Mesenteric fat pad (tissue), 1 donor: Measurements from ENCODE around the gene DUS3L. TPM values are rescaled to one million over a fixed set of nuclear protein-coding genes. Genes with fewer than 3 reads are reported as not detected.
"Not testable (repeated sequence)": the region's sequence is repeated elsewhere in the genome, so short reads cannot be mapped to it uniquely, and the experiment has no call there.

ENCODE experiments used
- DNase-seq: peaks from one replicate; pipeline ENCODE4 v3.0.0-alpha.2; 2020; ENCODE audit warnings: low spot score
- total RNA-seq: library from RNA; stranded (reverse); fragmentation: NEBNext Ultra II Directional; extraction: Animal tissue kit (Norgen Biotek cat#: 25700); gene quantifications from one replicate; pipeline ENCODE4 v1.2.1, GENCODE V29; 2021
- donor health status: DM: yes; HTN: yes; CAD: no.

DUS3L gene
- total RNA-seq, 1 donor from 2014 or later: 31.4 TPM

GRCh38 chr19:5775668-5776309 lies 15.2 kb downstream of the DUS3L start:
- no peak for DNase-seq

- no peak for DNase-seq
These were observed 16.0 kb downstream of the DUS3L start for GRCh38 chr19:5774921-5775320.

GRCh38 chr19:5773276-5773675 lies 17.7 kb downstream of the DUS3L start:
- no peak for DNase-seq

GRCh38 chr19:5772416-5772815 lies 18.5 kb downstream of the DUS3L start:
- DNase-seq: no peak

GRCh38 chr19:5767949-5768348 lies 23.0 kb downstream of the DUS3L start:
- DNase-seq: no peak

GRCh38 chr19:5765220-5765619 lies 25.7 kb downstream of the DUS3L start:
- no peak for DNase-seq

GRCh38 chr19:5762608-5763217 lies 28.2 kb downstream of the DUS3L start:
- DNase-seq: no peak

GRCh38 chr19:5753743-5754142 lies 37.2 kb downstream of the DUS3L start:
- no peak for DNase-seq

- no peak for DNase-seq
These were observed 39.3 kb downstream of the DUS3L start for GRCh38 chr19:5751709-5752108.

- DNase-seq: no peak
These were observed 41.5 kb downstream of the DUS3L start for GRCh38 chr19:5749505-5749904.

- not testable (repeated sequence) for DNase-seq
These were observed 42.0 kb downstream of the DUS3L start for GRCh38 chr19:5748920-5749319.

- not testable (repeated sequence) for DNase-seq
These were observed 46.0 kb downstream of the DUS3L start for GRCh38 chr19:5744999-5745398.

GRCh38 chr19:5743630-5744029 lies 47.3 kb downstream of the DUS3L start:
- DNase-seq: no peak

GRCh38 chr19:5742051-5742450 lies 48.9 kb downstream of the DUS3L start:
- no peak for DNase-seq

- no peak for DNase-seq
These were observed 52.5 kb downstream of the DUS3L start for GRCh38 chr19:5738423-5738822.

Other genes with a start within 250 kb of the DUS3L start
- gene TINCR, start 223.2 kb downstream of the DUS3L start, total RNA-seq: 0.48 TPM
- 64.6 TPM for gene SAFB2, start 168.4 kb downstream of the DUS3L start, total RNA-seq
- gene SAFB, start 168.1 kb downstream of the DUS3L start, total RNA-seq: 69.9 TPM
- gene MICOS13, start 110.6 kb downstream of the DUS3L start, total RNA-seq: 75.4 TPM
- gene HSD11B1L, start 110.1 kb downstream of the DUS3L start, total RNA-seq: 4.0 TPM
- gene RPL36, start 100.9 kb downstream of the DUS3L start, total RNA-seq: 564 TPM
- 63.9 TPM for gene LONP1, start 71.0 kb downstream of the DUS3L start, total RNA-seq
- not detected for gene CATSPERD, start 70.5 kb downstream of the DUS3L start, total RNA-seq
- 1.5 TPM for gene PRR22, start 6.4 kb downstream of the DUS3L start, total RNA-seq
- 0.42 TPM for gene NRTN, start 13.9 kb upstream of the DUS3L start, total RNA-seq
- not detected for gene FUT6, start 48.5 kb upstream of the DUS3L start, total RNA-seq
- not detected for gene FUT3, start 60.3 kb upstream of the DUS3L start, total RNA-seq
- not detected for gene FUT5, start 79.4 kb upstream of the DUS3L start, total RNA-seq
- 186 TPM for gene NDUFA11, start 112.6 kb upstream of the DUS3L start, total RNA-seq
- 3.0 TPM for gene VMAC, start 113.7 kb upstream of the DUS3L start, total RNA-seq
- gene CAPS, start 123.1 kb upstream of the DUS3L start, total RNA-seq: 4.4 TPM
- 56.7 TPM for gene RANBP3, start 187.0 kb upstream of the DUS3L start, total RNA-seq